Adipocyte (in vitro differentiated cells): ENCODE results near the gene RPL11.
"Not testable (repeated sequence)": the region's sequence is repeated elsewhere in the genome, so short reads cannot be mapped to it uniquely, and the experiment has no call there.

Source experiments
- DNase-seq: peaks from one replicate; pipeline ENCODE4 v3.0.0-alpha.2; 2015; ENCODE audit warnings: low read depth
- H3K27me3 ChIP-seq: replicated peaks from 2 replicates; pipeline ENCODE4 v1.7.0; 2013; ENCODE audit warnings: mild to moderate bottlenecking, low read length, moderate library complexity; ENCODE audit not compliant: control insufficient read depth, insufficient read depth
- H3K36me3 ChIP-seq: 2 replicates; pipeline ENCODE4 v1.7.0; 2013; ENCODE audit warnings: low read length, mild to moderate bottlenecking, moderate library complexity; ENCODE audit not compliant: control insufficient read depth, insufficient read depth, severe bottlenecking
- H3K4me1 ChIP-seq: 2 replicates; pipeline ENCODE4 v1.7.0; 2013; ENCODE audit warnings: mild to moderate bottlenecking, low read length, moderate library complexity; ENCODE audit not compliant: control insufficient read depth, insufficient read depth
- H3K4me3 ChIP-seq: 2 replicates; pipeline ENCODE4 v1.7.0; 2013; ENCODE audit warnings: mild to moderate bottlenecking, low read length, moderate library complexity
- H3K9ac ChIP-seq: 2 replicates; pipeline ENCODE4 v1.7.0; 2013; ENCODE audit warnings: mild to moderate bottlenecking, low read length, moderate library complexity
- H3K9me3 ChIP-seq: 2 replicates; pipeline ENCODE4 v1.7.0; 2013; ENCODE audit warnings: mild to moderate bottlenecking, low read length, moderate library complexity; ENCODE audit not compliant: control insufficient read depth

Gene RPL11

DNA sequence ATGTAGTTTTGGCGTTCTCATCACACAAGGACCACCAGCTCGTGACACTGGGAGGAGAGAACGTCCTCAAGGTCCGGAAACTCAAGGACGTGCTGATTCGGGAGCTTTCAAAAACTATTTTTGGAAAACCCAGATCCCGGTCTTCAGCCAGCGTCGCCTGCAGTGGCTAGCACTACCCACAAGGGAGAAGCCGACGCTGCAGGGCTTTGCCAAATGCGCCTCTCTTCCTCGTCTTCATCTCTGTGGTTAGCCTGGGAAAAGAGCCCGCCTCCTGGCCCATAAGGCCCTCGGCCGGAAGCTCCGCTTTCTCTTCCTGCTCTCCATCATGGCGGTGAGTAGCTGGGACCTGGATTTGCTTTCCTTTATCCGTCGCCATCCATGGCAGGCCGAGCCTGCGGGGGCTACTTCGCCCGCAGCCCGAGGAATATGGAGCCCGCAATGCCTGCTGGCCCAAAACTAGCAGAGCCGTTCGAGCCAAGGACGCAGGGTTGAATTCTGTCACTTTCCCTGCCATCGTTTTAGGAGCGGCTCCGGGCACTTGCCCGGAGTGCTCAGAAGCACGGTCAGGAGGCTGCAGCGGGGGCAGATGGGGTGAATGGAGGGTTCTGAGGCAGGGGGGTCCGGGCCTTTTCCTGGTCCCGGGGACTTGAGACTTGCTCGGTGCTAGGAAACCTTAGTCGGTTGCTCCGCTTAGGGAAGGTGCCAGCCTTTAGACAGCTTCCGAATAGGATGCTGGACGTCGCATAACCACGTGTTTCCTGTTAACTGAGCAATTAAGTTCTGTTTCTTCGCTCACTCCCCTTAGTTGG lies at the start of gene RPL11:
Gene RPL11, plus strand, starts transcription at position 308 of the 809 bp plus-strand sequence. Its CDS starts 18 bp downstream, at position 326.
- H3K4me3 ChIP-seq, result peak within 1 kb of the TSS; percentile 87
- H3K27me3 ChIP-seq, result no peaks in the 10 kb centered on the region
- peak; percentile 98 for DNase-seq
- no peaks in the 10 kb centered on the region for H3K9me3 ChIP-seq
- H3K9ac ChIP-seq, result peak within 1 kb of the TSS; percentile 93
- H3K36me3 ChIP-seq, result peaks cover 43% of the 10 kb centered on the region
- H3K4me1 ChIP-seq, result peaks cover 41% of the 10 kb centered on the region

DNA sequence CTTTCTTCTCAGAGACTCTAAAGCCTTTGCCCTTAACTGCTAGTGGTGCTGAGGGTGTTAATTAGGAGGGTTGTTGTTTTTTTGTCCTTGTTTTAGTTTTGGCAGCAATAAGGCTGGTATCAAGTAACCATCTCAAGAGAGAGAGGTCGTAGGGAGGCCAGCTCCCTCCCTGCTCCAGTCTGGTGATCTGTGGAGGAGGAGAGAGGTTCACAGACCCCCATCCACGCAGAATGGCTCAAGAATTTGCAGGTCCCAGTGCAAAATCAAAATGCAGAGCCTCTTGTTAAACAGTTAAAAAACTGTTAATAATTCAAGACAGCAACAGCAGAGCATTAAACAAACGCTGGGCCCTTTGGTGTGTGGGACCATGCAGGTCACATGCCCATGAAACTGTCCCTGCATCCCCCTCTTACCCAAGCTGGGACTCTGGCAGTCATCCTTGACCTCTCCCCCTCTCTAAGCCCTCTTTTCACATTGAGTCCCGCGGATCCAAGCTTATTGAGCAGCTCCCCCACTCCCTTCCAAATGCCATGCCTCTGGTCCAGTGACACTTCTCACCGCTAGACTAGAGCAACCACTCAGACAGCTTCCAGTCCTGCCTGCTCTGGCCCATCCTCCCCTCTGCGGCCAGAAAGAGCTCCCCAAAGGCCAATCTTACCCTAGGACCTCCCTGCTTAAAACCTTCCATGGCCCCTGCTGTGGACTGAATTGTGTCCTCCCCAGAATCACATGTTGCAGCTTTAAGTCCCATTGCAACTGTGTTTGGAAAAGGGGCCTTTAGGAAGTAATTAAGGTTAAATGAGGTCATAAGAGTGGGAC lies 47.7 kb upstream of the RPL11 start:
- no peaks in the 10 kb centered on the region for H3K27me3 ChIP-seq
- DNase-seq, result peak; percentile 21
- peaks cover 4% of the 10 kb centered on the region for H3K9me3 ChIP-seq
- H3K9ac ChIP-seq, result peak overlapping the region; percentile 17
- peaks cover 27% of the 10 kb centered on the region for H3K4me1 ChIP-seq
- peak overlapping the region; percentile 42 for H3K4me3 ChIP-seq
- no peaks in the 10 kb centered on the region for H3K36me3 ChIP-seq

DNA sequence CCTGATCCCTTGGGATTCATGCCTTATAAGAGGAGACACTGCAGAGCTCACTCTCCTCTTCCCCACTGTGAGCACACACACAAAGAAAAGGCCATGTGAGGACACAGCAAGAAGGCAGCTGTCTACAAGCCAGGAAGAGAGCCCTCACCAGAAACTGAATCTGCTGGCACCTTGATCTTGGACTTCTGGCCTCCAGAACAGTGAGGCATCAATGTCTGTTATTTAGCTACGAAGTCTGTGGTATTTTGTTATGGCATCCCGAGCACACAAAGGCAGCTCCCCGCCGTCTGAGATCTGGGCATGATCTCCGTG lies 47.1 kb upstream of the RPL11 start:
- Histone ChIP-seq H3K4me3 (no peak overlapping the region), H3K9ac (no peak overlapping the region), H3K27me3 (no peaks in the 10 kb centered on the region)

DNA sequence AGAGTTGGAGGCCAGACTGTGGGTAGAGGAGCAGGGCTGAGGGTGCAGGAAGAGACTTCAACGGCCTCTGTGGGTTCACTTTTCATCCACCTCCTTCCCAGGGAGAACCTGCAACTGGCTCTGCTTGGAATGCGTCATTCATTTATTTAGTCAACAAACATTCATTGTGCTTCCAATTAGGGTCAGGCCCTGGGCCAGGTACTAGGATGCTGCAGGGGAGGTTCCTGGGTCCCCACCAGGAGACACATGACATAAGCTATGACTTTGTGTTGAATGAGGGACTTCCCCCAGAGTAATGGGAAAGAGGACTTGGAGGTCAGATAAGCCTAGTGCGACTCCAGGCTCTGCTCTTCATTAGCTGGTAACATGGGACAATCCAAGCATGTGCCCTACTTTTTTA lies 46.3 kb upstream of the RPL11 start:
- Histone ChIP-seq H3K36me3 (no peaks in the 10 kb centered on the region), H3K4me1 (peaks cover 24% of the 10 kb centered on the region), H3K9ac (no peak overlapping the region)

More for the DNA sequence above, 47.1 kb upstream of the RPL11 start:
- Histone ChIP-seq H3K4me1 (peaks cover 23% of the 10 kb centered on the region), H3K36me3 (no peaks in the 10 kb centered on the region), H3K9me3 (peaks cover 4% of the 10 kb centered on the region)
- DNase-seq, result no peak

DNA sequence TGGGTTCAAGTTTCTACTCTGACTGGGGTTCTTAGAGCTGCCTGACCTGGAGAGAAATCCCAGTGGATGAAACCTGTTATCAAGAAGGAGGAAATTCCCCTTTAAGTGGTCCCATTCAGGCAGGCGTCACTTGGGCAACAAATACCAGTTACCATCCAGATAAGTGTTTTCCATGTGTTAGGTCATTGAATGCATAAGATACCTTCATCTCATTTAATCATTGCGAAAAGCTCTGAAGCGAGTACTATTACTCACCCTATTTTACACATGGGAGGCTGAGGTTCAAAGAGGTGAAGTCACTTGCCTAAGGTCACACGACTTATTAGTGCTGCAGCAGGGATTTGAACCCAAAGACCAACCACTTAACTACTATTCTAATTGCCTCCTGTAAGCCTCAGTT lies 45.5 kb upstream of the RPL11 start:
- H3K27me3 ChIP-seq, result no peaks in the 10 kb centered on the region
- no peaks in the 10 kb centered on the region for H3K36me3 ChIP-seq
- peaks cover 4% of the 10 kb centered on the region for H3K9me3 ChIP-seq
- H3K9ac ChIP-seq, result no peak overlapping the region
- DNase-seq, result no peak
- no peak overlapping the region for H3K4me3 ChIP-seq
- peaks cover 31% of the 10 kb centered on the region for H3K4me1 ChIP-seq

More for the DNA sequence above, 46.3 kb upstream of the RPL11 start:
- Histone ChIP-seq H3K27me3 (no peaks in the 10 kb centered on the region), H3K4me3 (no peak overlapping the region), H3K9me3 (peaks cover 4% of the 10 kb centered on the region)
- no peak for DNase-seq

DNA sequence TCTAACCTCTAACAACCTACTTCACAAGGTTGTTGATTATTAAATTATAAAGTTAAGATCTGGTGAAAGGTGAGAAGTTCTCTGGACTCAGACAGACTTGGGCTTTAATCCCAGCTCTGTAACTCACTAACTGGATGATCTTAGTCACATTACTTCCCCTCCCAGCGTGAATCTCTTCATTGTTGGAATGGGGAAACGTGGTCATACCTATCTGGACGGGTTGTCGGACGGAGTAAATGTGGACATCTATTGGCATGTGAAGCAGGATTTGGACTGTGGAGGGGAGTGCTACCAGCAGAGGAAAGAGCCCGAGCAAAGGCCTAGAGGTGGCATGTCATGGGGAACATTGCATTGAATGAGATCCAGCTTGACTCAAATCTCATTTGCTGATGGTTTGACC lies 45.1 kb upstream of the RPL11 start:
- Histone ChIP-seq H3K4me3 (no peak overlapping the region), H3K4me1 (peaks cover 36% of the 10 kb centered on the region), H3K9me3 (peaks cover 4% of the 10 kb centered on the region), H3K9ac (no peak overlapping the region), H3K27me3 (no peaks in the 10 kb centered on the region), H3K36me3 (no peaks in the 10 kb centered on the region)
- no peak for DNase-seq

DNA sequence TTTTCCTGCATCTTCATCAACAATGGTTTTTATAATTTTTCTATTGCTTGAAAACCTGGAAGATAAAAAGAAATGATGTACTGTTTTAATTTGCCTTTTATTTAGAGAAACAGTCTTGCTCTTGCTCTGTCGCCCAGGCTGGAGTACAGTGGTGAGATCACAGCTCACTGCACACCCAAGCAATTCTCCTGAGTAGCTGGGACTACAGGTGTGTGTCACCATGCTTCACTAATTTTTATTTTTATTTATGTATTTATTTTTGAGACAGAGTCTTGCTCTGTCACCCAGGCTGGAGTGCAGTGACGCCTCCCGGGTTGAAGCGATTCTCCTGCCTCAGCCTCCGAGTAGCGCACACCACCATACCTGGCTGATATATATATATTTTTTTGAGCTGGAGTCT lies 43.0 kb upstream of the RPL11 start:
- Histone ChIP-seq H3K36me3 (no peaks in the 10 kb centered on the region), H3K4me1 (peaks cover 34% of the 10 kb centered on the region), H3K9ac (no peak overlapping the region), H3K4me3 (no peak overlapping the region), H3K27me3 (no peaks in the 10 kb centered on the region), H3K9me3 (peaks cover 4% of the 10 kb centered on the region)
- DNase-seq, result no peak

DNA sequence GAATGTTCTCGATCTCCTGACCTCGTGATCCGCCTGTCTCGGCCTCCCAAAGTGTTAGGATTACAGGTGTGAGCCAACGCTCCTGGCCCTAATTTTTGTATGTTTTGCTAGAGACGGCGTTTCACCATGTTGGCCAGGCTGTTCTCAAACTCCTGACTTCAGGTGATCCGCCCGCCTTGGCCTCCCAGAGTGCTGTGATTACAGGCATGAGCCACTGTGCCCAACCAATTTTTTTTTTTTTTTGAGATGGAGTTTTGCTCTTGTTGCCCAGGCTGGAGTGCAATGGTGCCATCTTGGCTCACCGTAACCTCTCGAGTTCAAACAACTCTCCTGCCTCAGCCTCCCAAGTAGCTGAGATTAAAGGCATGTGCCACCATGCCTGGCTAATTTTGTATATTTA lies 42.4 kb upstream of the RPL11 start:
- H3K4me1 ChIP-seq, result peaks cover 29% of the 10 kb centered on the region
- not testable (repeated sequence) for H3K36me3 ChIP-seq, H3K9me3 ChIP-seq, H3K9ac ChIP-seq, DNase-seq, H3K4me3 ChIP-seq, H3K27me3 ChIP-seq

DNA sequence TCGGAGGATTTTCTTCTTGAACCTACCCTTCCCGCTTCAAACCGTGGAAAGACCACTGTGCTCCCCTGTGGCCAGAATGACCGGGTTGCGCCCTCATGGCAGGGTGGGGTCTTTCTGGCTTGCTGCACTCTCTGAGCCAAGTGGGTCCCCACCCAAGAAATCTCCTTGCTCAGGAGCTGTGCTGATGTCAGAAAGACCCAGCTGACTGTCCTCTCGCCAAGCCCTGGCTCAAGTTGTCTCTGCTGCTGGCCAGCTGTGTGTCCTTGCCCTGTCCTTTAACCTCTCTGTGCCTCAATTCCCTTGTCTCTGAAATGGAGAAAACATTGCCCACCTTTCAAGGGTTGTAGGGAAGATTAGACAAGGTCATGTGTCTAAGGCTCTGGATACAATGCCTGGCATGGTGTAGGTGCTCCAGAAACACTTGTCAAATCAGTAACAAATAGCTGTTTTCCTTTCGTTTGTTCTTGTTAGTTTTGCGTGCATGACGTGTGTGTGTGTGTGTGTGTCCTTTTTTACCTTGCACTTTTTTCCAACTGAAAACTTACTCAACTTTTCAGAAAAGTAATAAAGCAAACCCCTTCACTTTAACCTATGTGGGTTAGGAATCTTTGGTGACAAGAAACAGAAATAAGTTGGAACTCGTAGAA lies 41.1 kb upstream of the RPL11 start:
- H3K9me3 ChIP-seq, result no peaks in the 10 kb centered on the region
- no peak for DNase-seq
- peaks cover 21% of the 10 kb centered on the region for H3K4me1 ChIP-seq
- H3K27me3 ChIP-seq, result no peaks in the 10 kb centered on the region
- no peak overlapping the region for H3K4me3 ChIP-seq
- no peaks in the 10 kb centered on the region for H3K36me3 ChIP-seq
- no peak overlapping the region for H3K9ac ChIP-seq

DNA sequence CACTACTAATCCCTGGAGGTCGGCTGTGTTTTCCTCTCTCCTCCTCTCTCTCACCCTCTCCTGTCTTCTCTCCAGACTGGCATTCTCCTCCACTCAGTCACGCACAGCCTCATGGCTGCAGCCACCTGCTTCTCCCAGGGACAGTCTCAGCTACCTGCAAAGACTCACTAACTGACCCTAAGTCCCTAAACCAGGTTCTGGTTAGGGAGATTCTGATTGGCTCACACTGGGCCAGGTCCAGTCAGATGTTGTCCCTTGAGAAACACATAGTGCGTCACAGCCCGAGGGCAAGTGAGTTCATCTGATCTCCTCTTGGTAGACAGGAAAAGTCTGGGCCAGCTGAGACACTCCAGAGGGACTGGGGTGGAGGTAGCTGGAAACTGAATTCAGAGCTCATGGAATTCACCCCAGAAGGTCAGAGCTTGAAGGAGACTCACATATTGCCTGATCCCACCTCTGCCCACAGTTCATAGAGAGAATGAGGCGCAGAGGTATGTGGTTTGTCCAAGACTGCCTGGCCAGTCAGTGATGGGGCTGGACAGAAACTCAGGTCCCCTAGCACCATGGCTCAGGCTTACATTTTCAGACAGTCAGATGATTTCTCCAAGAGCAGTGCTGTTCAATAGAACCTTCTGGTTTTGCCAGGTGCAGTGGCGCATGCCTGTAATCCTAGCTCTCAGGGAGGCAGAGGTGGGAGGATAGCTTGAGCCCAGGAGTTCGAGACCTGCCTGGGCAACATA lies 40.4 kb upstream of the RPL11 start:
- peak; percentile 52 for DNase-seq
- Histone ChIP-seq H3K9ac (no peak overlapping the region), H3K36me3 (no peaks in the 10 kb centered on the region)

More for the DNA sequence above, 40.4 kb upstream of the RPL11 start:
- Histone ChIP-seq H3K4me1 (peaks cover 21% of the 10 kb centered on the region), H3K9me3 (no peaks in the 10 kb centered on the region), H3K27me3 (no peaks in the 10 kb centered on the region), H3K4me3 (peak overlapping the region; percentile 8)
